Loucy (cell line): Measurements from ENCODE around the gene PPFIBP2.

Source experiments
- EZH2phosphoT487 ChIP-seq: fragments of 200-600 bp; IDR thresholded peaks from 2 replicates; pipeline ENCODE4 v1.6.1; 2018; ENCODE audit warnings: antibody characterized with exemption, mild to moderate bottlenecking, moderate library complexity, borderline replicate concordance
- TF ChIP-seq, protein P1 (sequence below): fragments of 200-600 bp; sonication (generic); conservative IDR thresholded peaks from 2 replicates; pipeline ENCODE4 v1.5.1; 2014; ENCODE audit warnings: mild to moderate bottlenecking, antibody characterized with exemption, low read length

DNA sequence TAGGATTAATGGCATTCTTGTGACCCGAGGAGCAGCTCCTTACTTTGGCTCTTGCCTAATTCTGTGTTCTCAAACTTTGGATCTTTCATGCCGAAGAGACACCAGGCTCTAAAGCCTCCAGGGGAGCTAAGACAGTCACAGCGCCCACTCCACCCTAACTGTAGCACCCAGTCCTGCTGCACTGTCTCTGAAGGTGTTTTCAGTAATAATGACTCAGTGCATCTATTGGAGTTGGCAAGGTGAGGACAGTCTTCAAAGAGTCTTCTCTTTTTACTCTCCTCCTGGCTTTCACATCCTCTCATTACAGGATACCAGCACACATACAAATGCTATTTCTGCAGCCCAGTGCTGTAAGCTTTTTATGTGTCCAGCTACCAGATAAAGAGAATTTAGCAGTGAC, 69.4 kb downstream of the PPFIBP2 start:
- TF ChIP-seq, protein P1, sequence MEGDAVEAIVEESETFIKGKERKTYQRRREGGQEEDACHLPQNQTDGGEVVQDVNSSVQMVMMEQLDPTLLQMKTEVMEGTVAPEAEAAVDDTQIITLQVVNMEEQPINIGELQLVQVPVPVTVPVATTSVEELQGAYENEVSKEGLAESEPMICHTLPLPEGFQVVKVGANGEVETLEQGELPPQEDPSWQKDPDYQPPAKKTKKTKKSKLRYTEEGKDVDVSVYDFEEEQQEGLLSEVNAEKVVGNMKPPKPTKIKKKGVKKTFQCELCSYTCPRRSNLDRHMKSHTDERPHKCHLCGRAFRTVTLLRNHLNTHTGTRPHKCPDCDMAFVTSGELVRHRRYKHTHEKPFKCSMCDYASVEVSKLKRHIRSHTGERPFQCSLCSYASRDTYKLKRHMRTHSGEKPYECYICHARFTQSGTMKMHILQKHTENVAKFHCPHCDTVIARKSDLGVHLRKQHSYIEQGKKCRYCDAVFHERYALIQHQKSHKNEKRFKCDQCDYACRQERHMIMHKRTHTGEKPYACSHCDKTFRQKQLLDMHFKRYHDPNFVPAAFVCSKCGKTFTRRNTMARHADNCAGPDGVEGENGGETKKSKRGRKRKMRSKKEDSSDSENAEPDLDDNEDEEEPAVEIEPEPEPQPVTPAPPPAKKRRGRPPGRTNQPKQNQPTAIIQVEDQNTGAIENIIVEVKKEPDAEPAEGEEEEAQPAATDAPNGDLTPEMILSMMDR: no peak
- no peak for TF ChIP-seq EZH2phosphoT487
